DND-41 (cell line): Measurements from ENCODE around the gene SLC26A1.

Experiments
- CTCF ChIP-seq: IDR thresholded peaks from 2 replicates; pipeline ENCODE4 v1.5.1; 2012; ENCODE audit warnings: borderline replicate concordance, low read length, moderate library complexity, mild to moderate bottlenecking; ENCODE audit not compliant: poor library complexity, severe bottlenecking; ENCODE audit errors: extremely low read depth
- EZH2 ChIP-seq: IDR thresholded peaks from 3 replicates; pipeline ENCODE4 v1.6.1; 2012; ENCODE audit warnings: borderline replicate concordance, low read depth, mild to moderate bottlenecking, moderate library complexity, low read length, inconsistent platforms; ENCODE audit not compliant: severe bottlenecking

GRCh38 chr4:946517-947471, 46.4 kb downstream of the SLC26A1 start:
- TF ChIP-seq CTCF (no peak), EZH2 (no peak)
